Fibroblast of mammary gland (primary cell): ENCODE data around the gene TMEM131L.
A peak's percentile ranks its signal among the peaks of the same experiment; 100 is the strongest.
"Not testable (repeated sequence)": the region's sequence is repeated elsewhere in the genome, so short reads cannot be mapped to it uniquely, and the experiment has no call there.

Experiments
- DNase-seq: peaks from one replicate; pipeline ENCODE4 v3.0.0-alpha.2; 2010; ENCODE audit warnings: low read depth
- H3K4me3 ChIP-seq: 2 replicates; pipeline ENCODE4 v1.5.1; 2011; ENCODE audit warnings: low read depth, mild to moderate bottlenecking, low read length, moderate library complexity; ENCODE audit not compliant: control insufficient read depth
- TF ChIP-seq, protein P1 (sequence below): conservative IDR thresholded peaks from 2 replicates; pipeline ENCODE4 v1.5.1; 2011; ENCODE audit warnings: low read depth, low read length, inconsistent platforms; ENCODE audit not compliant: control insufficient read depth, insufficient read depth

Gene TMEM131L

DNA sequence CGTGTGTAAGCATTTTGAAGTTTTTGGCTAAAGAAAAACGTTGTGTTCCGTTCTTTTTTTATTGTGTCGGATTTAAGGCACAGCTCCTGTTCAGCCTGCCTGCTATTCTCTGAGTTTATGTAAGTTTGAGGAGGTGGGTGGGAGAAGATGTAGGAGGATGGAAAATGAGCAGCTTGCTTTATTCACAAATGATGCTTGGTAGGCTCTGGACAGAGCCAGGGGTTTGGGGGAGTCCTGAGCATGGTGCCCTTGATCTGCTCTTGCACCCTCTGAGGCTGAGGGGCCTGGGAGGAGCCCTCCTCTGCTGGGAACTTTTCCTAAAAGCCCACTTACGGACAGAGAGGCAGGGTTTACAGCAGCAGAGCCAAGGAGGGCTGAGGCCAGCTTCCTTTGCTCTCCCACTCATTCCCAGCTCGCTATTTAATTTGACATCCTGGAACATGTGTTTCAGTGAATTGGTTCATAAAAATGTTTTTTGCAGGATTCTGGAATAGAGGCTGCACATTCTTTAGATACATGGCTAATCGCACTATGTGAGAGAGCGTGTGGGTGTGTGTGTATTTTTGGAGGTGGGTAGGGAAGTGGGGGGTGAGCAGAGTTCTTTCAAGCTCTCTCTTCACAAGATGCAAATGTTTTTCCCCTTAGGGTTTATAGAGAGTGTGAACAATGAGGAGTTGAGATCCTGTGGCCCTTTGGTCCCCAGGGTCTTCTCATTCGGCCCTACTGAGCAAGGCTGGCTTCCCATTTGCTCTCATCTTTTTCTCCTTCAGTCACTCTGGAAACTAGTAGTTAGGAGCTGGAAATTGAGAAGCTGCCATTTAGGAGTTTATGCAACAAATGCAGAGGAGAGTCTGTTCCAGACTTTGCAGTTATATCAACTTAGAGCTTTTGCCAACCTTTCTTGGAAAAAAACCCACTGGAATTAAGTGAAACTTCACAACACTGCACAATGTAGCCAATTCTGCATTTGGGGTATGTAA lies 32.1 kb downstream of the TMEM131L start:
- no peak overlapping the region for H3K4me3 ChIP-seq
- peak; percentile 73 for DNase-seq
- TF ChIP-seq, protein P1, sequence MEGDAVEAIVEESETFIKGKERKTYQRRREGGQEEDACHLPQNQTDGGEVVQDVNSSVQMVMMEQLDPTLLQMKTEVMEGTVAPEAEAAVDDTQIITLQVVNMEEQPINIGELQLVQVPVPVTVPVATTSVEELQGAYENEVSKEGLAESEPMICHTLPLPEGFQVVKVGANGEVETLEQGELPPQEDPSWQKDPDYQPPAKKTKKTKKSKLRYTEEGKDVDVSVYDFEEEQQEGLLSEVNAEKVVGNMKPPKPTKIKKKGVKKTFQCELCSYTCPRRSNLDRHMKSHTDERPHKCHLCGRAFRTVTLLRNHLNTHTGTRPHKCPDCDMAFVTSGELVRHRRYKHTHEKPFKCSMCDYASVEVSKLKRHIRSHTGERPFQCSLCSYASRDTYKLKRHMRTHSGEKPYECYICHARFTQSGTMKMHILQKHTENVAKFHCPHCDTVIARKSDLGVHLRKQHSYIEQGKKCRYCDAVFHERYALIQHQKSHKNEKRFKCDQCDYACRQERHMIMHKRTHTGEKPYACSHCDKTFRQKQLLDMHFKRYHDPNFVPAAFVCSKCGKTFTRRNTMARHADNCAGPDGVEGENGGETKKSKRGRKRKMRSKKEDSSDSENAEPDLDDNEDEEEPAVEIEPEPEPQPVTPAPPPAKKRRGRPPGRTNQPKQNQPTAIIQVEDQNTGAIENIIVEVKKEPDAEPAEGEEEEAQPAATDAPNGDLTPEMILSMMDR, result no peak

DNA sequence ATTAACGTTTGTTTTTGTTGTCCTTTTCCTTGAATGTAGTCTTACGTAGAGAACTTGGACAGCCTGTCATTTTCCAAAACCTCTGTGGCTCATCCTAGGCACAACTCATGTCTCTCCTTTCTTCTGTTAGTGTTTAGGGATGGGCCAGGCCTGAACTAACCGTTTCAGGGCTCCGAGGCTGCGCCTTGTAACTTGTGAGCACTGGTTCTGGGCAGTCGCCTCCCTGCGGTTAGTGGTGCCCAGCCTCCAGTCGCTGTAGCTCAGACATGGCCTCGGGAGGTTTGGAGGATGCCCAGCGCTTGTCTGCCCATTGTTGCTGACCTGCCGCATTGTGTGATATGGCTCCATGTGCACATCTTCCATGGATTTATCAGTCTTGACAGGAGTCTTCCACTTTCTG lies 32.8 kb downstream of the TMEM131L start:
- H3K4me3 ChIP-seq, result no peak overlapping the region
- TF ChIP-seq, protein P1, result no peak
- no peak for DNase-seq

DNA sequence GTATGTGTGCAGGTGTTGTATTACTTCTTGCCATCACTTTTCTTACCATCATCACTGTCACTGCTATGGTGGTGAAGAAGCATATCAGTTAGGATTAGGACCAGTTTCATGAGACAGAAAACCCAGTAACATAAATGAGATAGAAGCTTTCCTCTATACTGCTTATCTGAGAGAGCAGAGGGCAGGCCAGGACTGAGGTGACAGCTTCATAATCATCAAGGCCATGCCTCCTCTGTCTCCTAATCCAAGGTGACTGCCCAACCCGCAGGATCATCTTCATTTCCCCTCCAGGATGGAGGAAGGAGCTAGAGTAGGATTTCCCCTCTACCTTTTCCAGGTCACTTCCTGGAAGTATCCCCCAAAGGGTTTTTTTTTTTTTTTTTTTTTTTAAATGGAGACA lies 35.4 kb downstream of the TMEM131L start:
- TF ChIP-seq, protein P1, result no peak
- DNase-seq, result no peak
- no peak overlapping the region for H3K4me3 ChIP-seq

DNA sequence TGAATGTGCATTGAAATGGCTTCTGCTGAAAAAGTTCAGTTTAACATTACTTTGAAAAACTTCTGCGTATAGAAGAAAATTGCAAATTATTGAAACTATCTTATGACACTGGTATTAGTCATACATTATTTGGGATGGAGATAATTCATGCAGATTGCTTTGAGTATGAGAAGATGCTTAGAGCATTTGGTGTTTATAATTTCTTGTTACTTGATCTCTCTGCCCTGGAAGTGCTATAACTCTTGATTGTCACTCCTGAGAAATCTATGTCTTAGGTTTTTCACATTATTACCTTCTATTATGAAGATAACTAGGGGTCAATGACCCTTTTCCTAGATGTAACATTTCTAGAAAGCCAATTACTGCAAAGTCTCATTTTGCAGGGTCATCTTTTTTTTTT lies 36.4 kb downstream of the TMEM131L start:
- peak; percentile 53 for DNase-seq
- TF ChIP-seq, protein P1, result no peak
- no peak overlapping the region for H3K4me3 ChIP-seq

DNA sequence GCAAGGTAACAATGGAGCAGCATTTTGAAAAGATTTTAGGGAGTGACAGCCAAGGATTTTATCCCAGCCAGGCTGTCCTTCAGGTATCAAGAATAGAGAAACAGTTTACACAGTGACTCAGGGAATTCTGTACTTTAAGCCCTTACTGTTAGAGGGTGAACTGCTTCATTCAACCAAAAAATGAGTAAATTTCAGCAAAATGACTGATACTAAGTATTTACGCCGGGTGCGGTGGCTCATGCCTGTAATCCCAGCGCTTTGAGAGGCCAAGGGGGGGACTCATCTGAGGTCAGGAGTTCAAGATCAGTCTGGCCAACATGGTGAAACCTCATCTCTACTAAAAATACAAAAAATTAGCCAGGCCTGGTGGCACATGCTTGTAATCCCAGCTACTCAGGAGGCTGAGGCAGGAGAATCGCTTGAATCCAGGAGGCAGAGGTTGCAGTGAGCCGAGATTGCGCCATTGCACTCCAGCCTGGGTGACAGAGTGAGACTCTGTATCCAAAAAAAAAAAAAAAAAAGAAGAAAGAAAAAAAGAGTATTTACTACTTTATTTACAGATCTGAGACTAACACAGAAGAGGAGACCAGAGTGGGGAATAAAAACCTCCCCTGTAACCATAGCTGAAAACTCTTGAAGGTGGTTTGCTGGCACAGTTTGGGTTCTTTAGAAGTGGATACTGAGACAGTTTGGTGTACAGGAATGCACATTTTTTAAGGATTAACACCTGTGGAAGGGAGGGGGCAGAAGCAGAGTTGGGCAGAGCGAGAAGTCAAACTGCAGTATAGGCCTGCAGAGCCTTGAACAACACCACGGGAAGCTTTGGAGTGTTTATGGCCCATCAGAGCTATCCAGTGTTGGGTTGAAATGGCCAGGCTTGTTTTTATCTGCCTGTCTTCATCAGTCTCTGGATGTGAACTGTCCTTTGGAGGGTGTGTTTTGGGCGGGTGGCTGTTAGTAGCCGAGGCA lies 40.5 kb downstream of the TMEM131L start:
- DNase-seq, result no peak
- TF ChIP-seq, protein P1, result no peak
- H3K4me3 ChIP-seq, result no peak overlapping the region

DNA sequence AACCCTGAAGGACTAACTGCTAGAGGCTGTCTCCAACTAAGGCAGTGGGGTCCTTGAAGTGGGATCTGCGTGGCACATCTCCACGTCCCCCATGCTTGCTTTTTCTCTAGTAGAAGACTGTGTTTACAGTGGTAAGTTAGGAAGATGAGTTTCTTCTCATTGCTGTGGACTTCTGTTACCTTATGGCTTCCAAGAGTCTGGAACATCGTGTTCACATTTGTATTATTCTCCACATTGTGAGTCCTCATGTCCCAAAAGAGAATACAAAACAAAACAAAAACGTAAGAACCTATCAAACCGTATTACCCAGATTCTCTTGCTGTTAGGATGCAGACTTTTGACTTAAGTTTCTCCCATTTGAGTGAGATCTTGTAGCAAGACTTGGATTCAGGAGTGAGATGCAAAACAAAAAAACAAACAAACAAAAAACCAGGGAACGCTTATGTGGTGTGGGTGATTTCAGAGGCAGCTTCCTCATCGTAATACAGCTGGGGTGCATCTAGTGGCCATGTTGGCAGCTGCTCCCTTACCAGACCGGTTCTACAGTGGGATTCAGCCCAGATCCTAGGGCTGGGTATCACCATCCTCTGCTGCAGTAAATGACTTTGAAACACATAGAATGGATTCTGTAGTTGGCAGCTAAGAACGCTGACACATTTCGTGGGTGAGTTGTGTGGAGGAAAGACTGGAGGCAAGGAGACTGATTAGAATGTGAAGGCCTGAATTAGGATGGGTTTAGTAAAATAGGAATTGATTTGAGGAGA lies 41.3 kb downstream of the TMEM131L start:
- TF ChIP-seq, protein P1, result no peak
- no peak overlapping the region for H3K4me3 ChIP-seq
- DNase-seq, result no peak

DNA sequence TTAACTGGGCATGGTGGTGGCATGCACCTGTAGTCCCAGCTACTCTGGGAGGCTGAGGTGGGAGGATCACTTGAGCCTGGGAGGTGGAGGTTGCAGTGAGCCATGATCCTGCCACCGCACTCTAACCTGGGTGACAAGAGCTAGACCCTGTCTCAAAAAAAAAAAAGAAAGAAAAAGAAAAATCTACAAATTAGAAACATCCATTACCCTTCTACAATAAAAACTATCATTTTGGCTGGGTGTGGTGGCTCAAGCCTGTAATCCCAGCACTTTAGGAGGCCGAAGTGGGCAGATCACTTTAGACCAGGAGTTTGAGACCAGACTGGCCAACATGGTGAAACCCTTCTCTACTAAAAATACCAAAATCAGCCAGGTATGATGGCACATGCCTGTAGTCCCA lies 43.1 kb downstream of the TMEM131L start:
- DNase-seq, H3K4me3 ChIP-seq: not testable (repeated sequence)
